Activated naive CD8-positive, alpha-beta T cell treated with anti-CD3 and anti-CD28 coated beads, Interleukin-2, amount 50 U/mL, for 16 hours (primary cell): ENCODE results near the gene GALR3.
A peak's percentile ranks its signal among the peaks of the same experiment; 100 is the strongest.

Experiments used
- DNase-seq: peaks from one replicate; pipeline ENCODE4 v3.0.0-alpha.2; 2020; ENCODE audit warnings: low read depth, low spot score

Gene GALR3

DNA sequence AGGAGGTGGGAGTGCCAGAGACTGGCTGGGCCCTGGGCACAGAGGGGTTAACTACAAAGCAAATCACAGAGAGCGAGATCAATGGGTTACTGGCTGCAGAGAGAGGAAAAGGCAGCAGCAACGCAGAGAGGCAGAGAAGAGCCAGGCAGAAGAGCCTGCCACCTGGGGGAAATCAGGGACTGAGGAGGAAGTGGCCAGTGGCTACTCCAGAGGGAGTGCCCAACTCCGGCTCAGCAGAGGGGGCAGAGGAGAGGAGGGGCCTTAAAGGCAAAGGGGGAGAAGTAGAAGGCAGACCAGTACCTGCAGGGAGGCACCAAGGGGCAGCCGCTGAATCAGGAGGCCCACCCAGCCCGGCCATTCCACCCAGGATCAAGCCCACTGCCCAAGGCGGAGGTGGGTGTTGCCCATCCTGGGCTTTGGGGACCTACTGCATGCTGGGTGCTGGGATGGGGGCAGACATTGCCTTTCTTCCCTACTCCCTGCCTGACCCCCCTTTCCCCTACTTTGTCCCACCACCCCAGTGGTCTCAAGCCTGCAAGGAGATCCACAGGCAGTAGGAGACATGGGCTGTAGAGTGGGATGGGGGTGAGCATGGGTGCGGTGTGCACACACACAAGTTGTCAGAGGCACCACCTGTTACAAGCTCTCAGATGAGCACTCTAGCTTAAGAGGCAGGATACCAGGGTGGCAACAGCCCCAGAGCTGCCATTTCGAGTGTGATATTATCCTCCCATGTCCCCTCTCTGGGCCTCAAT is 926 bp upstream of the GALR3 start:
- DNase-seq = no peak

- no peak for DNase-seq
These were observed 1.8 kb downstream of the GALR3 start for GRCh38 chr22:37824674-37825641.

- DNase-seq = no peak
These were observed 3.9 kb downstream of the GALR3 start for GRCh38 chr22:37827056-37827455.

- DNase-seq = no peak
These were observed 7.1 kb downstream of the GALR3 start for GRCh38 chr22:37830093-37830842.

GRCh38 chr22:37831472-37831871 is 8.3 kb downstream of the GALR3 start:
- DNase-seq = no peak

DNA sequence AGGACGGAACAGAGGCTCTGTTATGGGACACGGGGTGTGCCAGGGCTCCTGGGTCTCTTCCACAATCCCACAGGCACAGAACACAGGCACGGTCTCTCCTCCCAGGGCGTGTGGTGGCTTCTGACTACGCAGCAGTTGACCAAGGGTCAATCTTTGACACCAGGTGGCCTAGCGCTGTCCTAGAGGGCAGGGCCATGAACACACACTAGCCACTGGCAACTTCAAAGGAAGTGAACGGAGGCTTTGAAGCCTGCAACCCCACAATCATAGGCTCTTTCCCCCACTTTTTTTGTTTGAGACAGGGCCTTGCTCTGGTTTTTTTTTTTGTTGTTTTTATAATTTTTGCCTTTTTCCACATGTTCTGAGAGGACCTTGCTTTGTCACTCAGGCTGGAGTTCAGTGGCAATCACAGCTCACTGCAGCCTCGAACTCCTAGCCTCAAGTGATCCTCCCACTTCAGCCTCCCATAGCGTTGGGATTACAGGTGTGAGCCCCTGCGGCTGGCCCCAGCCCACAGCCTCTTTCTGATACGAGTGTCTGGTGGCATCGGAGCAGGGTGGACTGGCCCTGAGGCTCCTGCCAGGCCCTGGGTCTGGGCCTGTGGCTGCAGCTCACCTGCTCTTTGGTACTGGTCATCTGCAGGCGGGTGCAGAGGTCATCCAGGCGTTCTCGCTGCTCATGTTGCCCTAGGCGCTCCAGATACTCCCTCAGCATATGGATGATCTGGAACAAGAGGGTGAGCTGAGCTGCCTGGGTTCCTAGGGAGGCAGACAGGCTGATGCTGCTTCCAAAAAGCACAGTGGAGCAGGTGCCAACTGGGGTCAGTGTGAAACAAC is 9.1 kb downstream of the GALR3 start:
- DNase-seq = no peak

GRCh38 chr22:37842015-37842793 is 19.0 kb downstream of the GALR3 start:
- DNase-seq = no peak

DNA sequence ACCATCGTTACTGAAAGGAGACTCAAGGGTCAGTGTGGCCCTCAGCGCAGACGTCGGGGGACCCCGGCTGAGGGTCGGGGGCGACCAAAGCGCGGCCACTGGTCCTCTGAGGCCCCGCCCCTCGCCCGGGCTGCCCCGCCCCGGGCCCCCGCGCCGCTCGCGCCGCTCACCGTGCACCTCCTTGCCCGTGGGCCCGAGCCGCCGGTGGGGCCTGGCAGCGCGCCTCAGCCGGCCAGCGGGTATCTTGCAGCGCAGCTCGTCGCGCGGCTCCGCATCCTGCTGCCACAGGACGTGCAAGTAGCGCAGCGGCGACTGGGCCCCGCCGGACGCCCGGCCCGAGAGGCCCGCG is 20.5 kb downstream of the GALR3 start:
- DNase-seq = no peak

DNA sequence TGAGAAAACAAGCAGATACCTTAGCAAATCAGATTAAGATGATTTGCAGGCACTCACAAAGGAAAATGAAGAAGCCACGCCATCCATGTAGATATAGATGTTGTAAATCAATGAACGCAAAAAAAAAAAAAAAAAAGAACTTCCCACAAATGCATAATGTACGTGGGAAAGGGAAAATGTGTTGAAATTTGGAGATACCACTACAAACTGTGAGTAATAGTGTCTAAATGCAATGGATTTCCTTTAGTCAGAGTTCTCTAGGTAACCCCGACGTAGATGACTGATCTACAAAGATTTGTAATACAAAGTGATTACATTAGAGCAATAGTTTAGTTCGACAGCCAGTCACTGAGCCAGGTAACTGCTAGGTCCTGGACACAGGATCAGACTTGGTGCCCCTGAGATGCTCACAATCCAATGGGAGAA is 21.7 kb downstream of the GALR3 start:
- DNase-seq = no peak

- DNase-seq = no peak
These were observed 23.3 kb downstream of the GALR3 start for GRCh38 chr22:37846433-37846832.

- DNase-seq = no peak
These were observed 25.5 kb downstream of the GALR3 start for GRCh38 chr22:37848587-37849088.

GRCh38 chr22:37849089-37849751 is 26.0 kb downstream of the GALR3 start, which contains the start of gene EIF3L:
Gene EIF3L (plus strand): TSS chr22:37849419. CDS start chr22:37849450, 31 bp downstream.
- peak; percentile 76 for DNase-seq

DNA sequence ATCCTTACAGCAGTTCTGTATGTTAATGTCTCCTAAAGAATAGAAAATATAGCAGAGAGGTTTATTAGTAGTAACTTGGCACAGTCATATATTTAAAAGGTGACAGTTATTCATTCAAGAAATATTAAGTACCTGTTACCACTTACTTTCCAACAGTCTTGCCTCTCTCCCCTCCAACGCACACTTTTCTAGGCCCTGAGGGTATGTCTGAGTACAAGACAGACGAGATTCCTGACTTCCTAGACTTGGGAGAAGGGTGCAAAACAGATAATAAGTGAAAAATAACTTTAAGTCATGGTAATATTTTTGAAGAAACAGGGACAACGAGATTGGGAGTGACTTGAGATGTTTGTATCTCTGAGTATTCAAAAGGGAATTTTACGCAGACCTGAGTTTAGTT is 27.6 kb downstream of the GALR3 start:
- DNase-seq = no peak

DNA sequence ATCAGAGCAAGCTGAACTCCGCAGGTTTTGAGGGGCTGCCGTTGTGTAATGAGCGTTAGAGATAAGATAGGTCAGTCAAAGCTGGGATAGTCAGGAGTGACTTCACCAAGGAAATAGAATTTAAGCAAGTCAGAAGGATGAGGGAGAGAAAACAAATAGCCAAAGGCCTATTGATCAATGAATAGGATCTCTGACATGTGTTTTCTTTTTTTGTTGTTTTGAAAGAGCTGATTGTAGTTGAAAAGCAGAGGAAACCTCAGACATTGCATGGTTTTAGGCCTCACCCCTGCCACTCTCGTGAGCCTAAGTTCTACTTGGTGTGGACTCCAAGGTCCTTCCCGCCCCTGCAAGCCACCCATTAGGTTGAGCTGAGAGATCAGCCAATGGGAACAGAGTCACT is 29.2 kb downstream of the GALR3 start:
- DNase-seq = no peak

- DNase-seq = no peak
These were observed 31.8 kb downstream of the GALR3 start for GRCh38 chr22:37854946-37855345.

DNA sequence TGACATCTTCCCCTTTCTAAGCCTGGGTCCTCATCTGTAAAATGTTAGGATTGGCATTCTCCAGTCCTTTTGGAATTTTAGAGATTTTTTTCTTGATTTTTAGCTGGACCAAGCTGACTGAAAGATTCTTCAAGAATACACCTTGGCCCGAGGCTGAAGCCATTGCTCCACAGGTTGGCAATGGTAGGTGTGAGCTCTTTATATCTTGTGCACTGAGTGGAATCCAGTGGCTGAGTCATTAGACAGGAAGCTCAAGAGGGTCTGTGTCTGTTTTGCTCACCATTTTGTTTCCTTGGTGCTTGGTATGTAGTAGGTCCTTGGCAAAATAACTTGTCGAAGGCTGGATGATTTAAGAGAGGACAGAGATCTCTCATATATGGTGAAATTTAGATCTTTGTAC is 32.3 kb downstream of the GALR3 start:
- no peak for DNase-seq

DNA sequence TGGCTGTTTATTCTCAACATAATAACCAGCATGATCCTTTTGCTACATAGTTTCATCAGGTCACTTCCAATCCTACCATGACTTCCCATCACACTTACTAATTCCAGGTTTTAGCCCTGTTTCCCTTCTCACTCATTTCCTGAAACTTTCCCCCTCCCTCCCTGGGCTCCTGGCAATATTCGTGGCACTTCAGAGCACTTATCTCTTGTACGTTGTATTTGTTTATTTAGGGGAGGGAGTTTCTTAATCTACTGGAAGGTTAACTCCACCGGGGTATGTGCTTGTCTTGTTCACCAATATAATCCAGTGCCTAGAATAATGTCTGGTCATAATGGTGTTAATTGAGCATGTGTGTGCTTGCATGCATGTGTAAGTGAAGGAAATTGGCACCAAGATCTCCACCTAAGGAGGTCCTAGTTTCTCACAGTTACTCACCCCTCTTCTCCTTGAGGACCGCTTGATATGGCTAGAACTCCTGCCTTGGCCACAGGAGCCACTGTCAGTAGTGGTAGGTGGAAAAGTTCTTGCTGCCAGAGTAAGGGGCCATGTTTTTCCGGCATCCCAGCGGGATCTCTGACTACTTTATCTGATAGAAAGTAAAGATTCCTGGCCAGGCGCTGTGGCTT is 37.7 kb downstream of the GALR3 start:
- DNase-seq = no peak

DNA sequence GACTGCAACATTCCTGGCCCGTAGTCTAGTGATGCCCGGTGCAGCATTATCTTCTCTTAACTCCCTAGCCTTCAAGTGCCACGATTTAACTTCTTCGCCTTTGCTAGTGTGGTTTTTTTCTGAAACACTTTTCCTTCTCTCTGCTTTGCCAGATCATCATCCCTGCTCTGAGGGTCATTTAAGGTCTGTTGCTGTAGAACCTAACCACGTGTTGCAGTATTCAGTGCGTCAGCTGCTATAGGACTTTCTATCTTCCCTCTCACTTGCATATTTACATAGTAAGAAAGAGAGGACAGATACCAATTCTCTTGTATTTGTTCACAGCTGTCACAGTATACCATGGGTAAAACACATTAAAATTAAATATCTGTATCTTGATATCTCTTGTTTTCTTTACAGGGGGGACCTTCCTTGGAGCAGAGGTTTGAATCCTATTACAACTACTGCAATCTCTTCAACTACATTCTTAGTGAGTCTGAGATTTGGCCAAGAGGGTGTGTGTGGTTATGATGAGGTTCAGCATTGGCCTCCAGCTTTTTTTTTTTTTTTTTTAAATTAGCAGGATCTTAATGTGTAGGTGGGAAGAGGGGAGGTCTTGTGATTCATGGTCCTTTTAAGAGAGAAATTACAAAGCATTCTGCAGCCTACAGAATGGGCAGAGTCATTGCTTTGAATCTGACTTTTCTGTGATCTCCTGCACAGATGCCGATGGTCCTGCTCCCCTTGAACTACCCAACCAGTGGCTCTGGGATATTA is 39.6 kb downstream of the GALR3 start:
- DNase-seq = no peak
